ENCODE data around the gene RCOR3.

The RCOR3 gene

GRCh38 chr1:211279340-211279739 is 20.2 kb downstream of the RCOR3 start:
- no peak for TF ChIP-seq PPARA (CRISPR knock-in tag; IDR thresholded peaks at IDR 0.05; ENCODE audit: borderline replicate concordance)
- no peak for ATAC-seq

GRCh38 chr1:211280910-211281309 is 21.7 kb downstream of the RCOR3 start:
- TF ChIP-seq GLIS3 (CRISPR knock-in tag; IDR thresholded peaks at IDR 0.05) (no peak), SNAI2 (CRISPR knock-in tag; IDR thresholded peaks at IDR 0.05) (no peak), RARB (CRISPR knock-in tag; IDR thresholded peaks at IDR 0.05) (no peak), ARNTL (CRISPR knock-in tag; IDR thresholded peaks at IDR 0.05; ENCODE audit: borderline replicate concordance, low read depth) (no peak), POU6F1 (CRISPR knock-in tag; IDR thresholded peaks at IDR 0.05; ENCODE audit: borderline replicate concordance, low read depth) (no peak), TOX (CRISPR knock-in tag; IDR thresholded peaks at IDR 0.05; ENCODE audit: borderline replicate concordance) (no peak), CSDC2 (CRISPR knock-in tag; IDR thresholded peaks at IDR 0.05) (no peak), ESRRG (CRISPR knock-in tag; IDR thresholded peaks at IDR 0.05) (no peak), PATZ1 (CRISPR knock-in tag; IDR thresholded peaks at IDR 0.05; ENCODE audit: borderline replicate concordance) (no peak), ZNF8 (CRISPR knock-in tag; IDR thresholded peaks at IDR 0.05) (no peak), ZFP3 (CRISPR knock-in tag; IDR thresholded peaks at IDR 0.05) (no peak), ISL1 (CRISPR knock-in tag; IDR thresholded peaks at IDR 0.05) (no peak), CSRNP3 (CRISPR knock-in tag; IDR thresholded peaks at IDR 0.05) (no peak)
- TF ChIP-seq, protein P1, sequence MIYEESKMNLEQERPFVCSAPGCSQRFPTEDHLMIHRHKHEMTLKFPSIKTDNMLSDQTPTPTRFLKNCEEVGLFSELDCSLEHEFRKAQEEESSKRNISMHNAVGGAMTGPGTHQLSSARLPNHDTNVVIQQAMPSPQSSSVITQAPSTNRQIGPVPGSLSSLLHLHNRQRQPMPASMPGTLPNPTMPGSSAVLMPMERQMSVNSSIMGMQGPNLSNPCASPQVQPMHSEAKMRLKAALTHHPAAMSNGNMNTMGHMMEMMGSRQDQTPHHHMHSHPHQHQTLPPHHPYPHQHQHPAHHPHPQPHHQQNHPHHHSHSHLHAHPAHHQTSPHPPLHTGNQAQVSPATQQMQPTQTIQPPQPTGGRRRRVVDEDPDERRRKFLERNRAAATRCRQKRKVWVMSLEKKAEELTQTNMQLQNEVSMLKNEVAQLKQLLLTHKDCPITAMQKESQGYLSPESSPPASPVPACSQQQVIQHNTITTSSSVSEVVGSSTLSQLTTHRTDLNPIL (CRISPR knock-in tag; IDR thresholded peaks at IDR 0.05; ENCODE audit: low read depth) = no peak
- ATAC-seq = no peak

- TF ChIP-seq ISL1 (CRISPR knock-in tag; IDR thresholded peaks at IDR 0.05) (no peak), CSDC2 (CRISPR knock-in tag; IDR thresholded peaks at IDR 0.05) (no peak), POU6F1 (CRISPR knock-in tag; IDR thresholded peaks at IDR 0.05; ENCODE audit: borderline replicate concordance, low read depth) (no peak), ZNF70 (CRISPR knock-in tag; IDR thresholded peaks at IDR 0.05) (no peak), SNAI2 (CRISPR knock-in tag; IDR thresholded peaks at IDR 0.05) (no peak), RARB (CRISPR knock-in tag; IDR thresholded peaks at IDR 0.05) (no peak), ZNF8 (CRISPR knock-in tag; IDR thresholded peaks at IDR 0.05) (no peak), BACH2 (CRISPR knock-in tag; IDR thresholded peaks at IDR 0.05; ENCODE audit: borderline replicate concordance) (no peak), PPARA (CRISPR knock-in tag; IDR thresholded peaks at IDR 0.05; ENCODE audit: borderline replicate concordance) (no peak), ZC3H10 (CRISPR knock-in tag; IDR thresholded peaks at IDR 0.05) (no peak), TSHZ2 (CRISPR knock-in tag; IDR thresholded peaks at IDR 0.05) (no peak), OSR1 (CRISPR knock-in tag; IDR thresholded peaks at IDR 0.05) (no peak), CSRNP3 (CRISPR knock-in tag; IDR thresholded peaks at IDR 0.05) (no peak), ZNF565 (CRISPR knock-in tag; conservative IDR thresholded peaks at IDR 0.05; ENCODE audit: low read depth) (no peak), ZFP3 (CRISPR knock-in tag; IDR thresholded peaks at IDR 0.05) (no peak), TOX (CRISPR knock-in tag; IDR thresholded peaks at IDR 0.05; ENCODE audit: borderline replicate concordance) (no peak)
- TF ChIP-seq, protein P1 (CRISPR knock-in tag; IDR thresholded peaks at IDR 0.05; ENCODE audit: low read depth) = no peak
- no peak for ATAC-seq
Observed at GRCh38 chr1:211281320-211282022, 22.3 kb downstream of the RCOR3 start.

Data from SK-N-SH treated with all-trans-retinoic acid at 6 μM for 48 hours (cell line).